GM12873 (cell line): ENCODE results near the gene GPR35.

ENCODE experiments used
- TF ChIP-seq, protein P1 (sequence below): IDR thresholded peaks from 2 replicates; pipeline ENCODE4 v1.5.1; 2012; ENCODE audit warnings: low read depth, mild to moderate bottlenecking, moderate library complexity, low read length, control low read depth; ENCODE audit not compliant: insufficient read depth; ENCODE audit errors: missing control alignments

GPR35 gene

DNA sequence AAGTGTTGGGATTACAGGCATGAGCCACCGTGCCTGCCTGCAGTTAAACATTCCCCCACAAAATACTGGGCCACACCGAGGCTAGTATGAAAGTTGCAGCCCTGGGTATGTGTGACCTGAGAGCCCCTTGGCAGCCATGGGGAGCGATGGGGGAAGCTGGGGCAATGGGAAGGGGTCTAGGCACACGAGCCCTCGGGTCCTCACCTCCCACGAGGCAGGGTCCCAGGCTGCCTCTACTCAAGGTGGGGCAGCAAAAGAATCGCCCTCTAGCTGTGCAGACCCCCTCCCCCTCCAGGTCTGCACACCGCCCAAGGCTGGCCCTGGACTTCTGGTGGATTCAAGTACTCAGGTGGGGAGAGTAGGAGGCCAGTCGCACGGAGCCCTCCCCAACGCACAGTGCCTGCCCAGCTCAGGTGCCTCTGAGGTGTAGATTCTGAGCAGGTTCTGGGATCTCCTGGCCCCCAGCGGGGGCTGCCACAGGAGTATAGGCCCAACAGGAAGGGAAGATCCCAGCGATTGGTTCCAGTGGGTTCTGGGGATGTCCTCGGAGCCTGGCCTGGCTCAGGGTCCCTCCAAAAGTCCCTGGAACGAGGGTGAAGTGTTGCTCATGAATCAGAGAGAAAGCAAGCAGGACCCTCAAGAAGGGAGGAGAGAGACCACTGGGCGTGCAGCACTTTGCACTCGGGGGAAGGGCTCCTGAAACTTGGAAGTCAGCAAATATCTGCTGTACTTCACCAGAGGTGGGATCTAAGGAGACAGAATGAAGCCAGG is 2.6 kb downstream of the GPR35 start:
- TF ChIP-seq, protein P1, sequence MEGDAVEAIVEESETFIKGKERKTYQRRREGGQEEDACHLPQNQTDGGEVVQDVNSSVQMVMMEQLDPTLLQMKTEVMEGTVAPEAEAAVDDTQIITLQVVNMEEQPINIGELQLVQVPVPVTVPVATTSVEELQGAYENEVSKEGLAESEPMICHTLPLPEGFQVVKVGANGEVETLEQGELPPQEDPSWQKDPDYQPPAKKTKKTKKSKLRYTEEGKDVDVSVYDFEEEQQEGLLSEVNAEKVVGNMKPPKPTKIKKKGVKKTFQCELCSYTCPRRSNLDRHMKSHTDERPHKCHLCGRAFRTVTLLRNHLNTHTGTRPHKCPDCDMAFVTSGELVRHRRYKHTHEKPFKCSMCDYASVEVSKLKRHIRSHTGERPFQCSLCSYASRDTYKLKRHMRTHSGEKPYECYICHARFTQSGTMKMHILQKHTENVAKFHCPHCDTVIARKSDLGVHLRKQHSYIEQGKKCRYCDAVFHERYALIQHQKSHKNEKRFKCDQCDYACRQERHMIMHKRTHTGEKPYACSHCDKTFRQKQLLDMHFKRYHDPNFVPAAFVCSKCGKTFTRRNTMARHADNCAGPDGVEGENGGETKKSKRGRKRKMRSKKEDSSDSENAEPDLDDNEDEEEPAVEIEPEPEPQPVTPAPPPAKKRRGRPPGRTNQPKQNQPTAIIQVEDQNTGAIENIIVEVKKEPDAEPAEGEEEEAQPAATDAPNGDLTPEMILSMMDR: no peak

DNA sequence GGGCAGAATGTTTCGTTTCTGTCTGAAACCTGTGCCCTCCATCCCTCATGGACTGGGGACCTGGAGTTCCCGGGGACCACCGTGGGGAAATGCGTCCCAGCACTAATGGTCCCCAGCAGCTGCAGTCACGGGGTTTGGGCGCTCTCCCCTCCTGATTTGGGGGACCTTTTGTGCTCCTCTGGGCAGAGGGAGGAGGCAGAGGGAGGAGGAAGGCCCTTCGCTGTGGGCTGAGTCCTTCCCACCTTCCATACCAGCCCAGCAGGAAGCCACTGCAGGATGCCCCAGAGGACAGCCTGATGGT is 3.2 kb downstream of the GPR35 start:
- TF ChIP-seq, protein P1: no peak

DNA sequence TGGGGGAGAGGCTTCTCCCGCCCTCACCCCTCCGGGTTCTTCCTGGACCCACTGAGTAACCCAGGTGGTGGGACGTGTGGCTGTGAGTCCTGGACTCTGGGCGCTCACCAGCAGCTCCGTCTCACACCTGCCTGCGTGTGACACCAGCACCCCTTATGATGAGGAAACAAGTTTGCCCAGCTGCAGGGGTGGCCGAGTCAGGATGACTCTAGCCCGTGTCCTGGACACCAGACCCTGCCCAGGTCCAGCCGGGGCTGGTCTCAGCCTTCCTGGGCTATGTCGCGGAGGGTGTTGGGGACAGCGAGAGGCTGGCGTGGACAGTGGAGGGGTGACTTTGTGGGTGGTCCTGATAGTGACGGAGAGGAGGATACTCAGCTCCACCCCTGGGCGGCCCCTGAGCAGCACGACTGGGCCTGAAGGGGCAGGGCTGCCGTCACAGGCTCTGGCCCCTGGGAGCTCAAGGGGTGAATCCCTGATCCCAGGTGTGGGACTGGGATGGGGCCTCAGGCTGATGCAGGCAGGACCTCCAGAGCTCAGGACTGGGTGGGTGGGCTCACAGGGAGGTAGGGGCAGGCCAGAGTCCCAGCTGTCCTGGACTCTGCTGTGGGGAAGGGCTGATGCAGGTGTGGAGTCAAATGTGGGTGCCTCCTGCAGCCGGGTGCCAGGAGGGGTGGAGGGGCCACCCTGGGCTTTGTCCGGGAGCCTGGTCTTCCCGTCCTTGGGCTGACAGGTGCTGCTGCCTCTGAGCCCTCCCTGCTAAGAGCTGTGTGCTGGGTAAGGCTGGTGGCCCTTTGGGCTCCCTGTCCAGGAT is 3.7 kb downstream of the GPR35 start:
- TF ChIP-seq, protein P1: no peak

DNA sequence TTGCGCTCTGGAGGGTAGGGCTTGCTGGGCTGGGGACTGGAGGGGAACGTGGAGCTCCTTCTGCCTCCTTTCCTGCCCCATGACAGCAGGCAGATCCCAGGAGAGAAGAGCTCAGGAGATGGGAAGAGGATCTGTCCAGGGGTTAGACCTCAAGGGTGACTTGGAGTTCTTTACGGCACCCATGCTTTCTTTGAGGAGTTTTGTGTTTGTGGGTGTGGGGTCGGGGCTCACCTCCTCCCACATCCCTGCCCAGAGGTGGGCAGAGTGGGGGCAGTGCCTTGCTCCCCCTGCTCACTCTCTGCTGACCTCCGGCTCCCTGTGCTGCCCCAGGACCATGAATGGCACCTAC is 4.3 kb downstream of the GPR35 start:
- TF ChIP-seq, protein P1: no peak

DNA sequence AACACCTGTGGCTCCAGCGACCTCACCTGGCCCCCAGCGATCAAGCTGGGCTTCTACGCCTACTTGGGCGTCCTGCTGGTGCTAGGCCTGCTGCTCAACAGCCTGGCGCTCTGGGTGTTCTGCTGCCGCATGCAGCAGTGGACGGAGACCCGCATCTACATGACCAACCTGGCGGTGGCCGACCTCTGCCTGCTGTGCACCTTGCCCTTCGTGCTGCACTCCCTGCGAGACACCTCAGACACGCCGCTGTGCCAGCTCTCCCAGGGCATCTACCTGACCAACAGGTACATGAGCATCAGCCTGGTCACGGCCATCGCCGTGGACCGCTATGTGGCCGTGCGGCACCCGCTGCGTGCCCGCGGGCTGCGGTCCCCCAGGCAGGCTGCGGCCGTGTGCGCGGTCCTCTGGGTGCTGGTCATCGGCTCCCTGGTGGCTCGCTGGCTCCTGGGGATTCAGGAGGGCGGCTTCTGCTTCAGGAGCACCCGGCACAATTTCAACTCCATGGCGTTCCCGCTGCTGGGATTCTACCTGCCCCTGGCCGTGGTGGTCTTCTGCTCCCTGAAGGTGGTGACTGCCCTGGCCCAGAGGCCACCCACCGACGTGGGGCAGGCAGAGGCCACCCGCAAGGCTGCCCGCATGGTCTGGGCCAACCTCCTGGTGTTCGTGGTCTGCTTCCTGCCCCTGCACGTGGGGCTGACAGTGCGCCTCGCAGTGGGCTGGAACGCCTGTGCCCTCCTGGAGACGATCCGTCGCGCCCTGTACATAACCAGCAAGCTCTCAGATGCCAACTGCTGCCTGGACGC is 4.9 kb downstream of the GPR35 start:
- TF ChIP-seq, protein P1: no peak

DNA sequence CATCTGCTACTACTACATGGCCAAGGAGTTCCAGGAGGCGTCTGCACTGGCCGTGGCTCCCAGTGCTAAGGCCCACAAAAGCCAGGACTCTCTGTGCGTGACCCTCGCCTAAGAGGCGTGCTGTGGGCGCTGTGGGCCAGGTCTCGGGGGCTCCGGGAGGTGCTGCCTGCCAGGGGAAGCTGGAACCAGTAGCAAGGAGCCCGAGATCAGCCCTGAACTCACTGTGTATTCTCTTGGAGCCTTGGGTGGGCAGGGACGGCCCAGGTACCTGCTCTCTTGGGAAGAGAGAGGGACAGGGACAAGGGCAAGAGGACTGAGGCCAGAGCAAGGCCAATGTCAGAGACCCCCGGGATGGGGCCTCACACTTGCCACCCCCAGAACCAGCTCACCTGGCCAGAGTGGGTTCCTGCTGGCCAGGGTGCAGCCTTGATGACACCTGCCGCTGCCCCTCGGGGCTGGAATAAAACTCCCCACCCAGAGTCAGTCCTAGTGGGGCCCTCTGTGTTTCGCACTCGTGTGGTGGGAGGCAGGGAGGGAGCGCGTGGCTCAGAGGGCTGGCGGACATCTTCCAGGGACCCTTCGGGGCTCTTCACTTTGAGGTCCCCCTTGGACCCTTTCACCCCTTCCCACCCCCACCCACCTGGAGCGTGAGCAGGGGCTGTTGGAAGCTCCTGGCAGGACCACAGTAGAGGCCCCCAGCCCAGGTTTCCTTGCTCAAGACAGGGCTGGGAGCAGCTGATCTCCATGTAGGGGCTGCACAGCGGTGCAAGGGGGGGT is 5.7 kb downstream of the GPR35 start:
- TF ChIP-seq, protein P1: no peak
